ENCODE measurements around the gene GPR132. TPM values are rescaled to one million over a fixed set of nuclear protein-coding genes. Genes with fewer than 3 reads are reported as not detected.
A peak's percentile ranks its signal among the peaks of the same experiment; 100 is the strongest.
"Not testable (repeated sequence)": the region's sequence is repeated elsewhere in the genome, so short reads cannot be mapped to it uniquely, and the experiment has no call there.

The GPR132 gene
- total and polyA plus RNA-seq, 12 donors: 0.19 to 4.1 (median 0.82) TPM

DNA sequence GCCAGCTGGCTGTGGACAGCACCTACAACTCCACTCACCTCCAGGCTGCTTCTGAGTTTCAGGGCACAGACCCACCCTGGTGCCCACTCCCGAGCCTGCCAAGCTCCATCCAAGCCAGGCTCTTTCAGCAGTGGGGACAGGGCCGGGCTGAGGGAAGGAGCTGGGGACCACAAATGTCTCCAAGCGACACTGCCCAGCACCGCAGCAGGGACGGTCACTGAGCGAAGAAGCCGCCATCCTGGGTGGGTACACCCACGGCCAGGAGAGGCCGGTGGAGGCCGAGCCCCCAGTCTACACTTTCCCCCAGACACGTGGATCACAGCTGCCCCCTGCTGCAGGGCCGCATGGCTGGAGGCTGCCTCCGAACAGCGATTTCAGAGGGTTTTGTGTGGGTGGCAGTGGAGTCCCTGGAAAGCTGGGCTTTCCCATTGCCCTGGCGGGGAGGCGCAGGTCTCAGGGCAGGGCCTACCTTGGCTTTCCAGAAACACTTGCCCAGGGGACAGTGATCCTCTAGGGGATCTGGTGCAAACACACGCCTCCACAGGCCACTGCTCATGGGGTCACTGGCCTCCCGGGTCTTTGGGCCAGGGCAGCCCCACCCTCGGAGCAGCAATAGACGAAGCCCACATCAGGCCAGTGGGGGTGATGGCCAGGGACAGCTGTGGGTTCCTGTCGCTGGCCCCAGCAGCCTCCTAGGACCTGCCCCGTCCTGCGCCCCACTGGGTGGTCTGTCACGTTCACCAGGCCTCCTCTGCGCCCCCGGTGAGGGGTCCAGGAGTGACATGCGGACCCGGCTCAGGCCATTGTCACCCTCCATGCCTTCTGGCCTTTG is 1.2 kb upstream of the GPR132 start:
- H3K27ac ChIP-seq: peak overlapping the region in 4 of 10 donors; percentile 50 to 96 (median 68)
- H3K4me3 ChIP-seq: peak overlapping the region in 1 of 10 donors; percentile 60
- WGBS, 2 donors: 90 to 92% methylated on average over 28 of the region's 28 CpGs
- peaks cover 0 to 18% (median 0%) of the 10 kb centered on the region in 7 donors for H3K27me3 ChIP-seq
- no peaks in the 10 kb centered on the region for H3K36me3 ChIP-seq
- DNase-seq: peak in 1 of 2 donors; percentile 4
- TF ChIP-seq CTCF (IDR thresholded peaks at IDR 0.05): no peak
- peak in 1 of 8 donors; percentile 29 for ATAC-seq
- intact Hi-C loops (cut with DNase I): no loop called here
- no peaks in the 10 kb centered on the region for H3K9me3 ChIP-seq
- H3K4me1 ChIP-seq: peaks cover 5 to 92% (median 19%) of the 10 kb centered on the region in 9 donors

GRCh38 chr14:105064721-105065143 is 498 bp downstream of the GPR132 start:
- intact Hi-C loops (cut with DNase I): no loop called here
- 60 to 62% methylated on average over 12 of the region's 12 CpGs for WGBS, 2 donors
- Histone ChIP-seq H3K36me3 (no peaks in the 10 kb centered on the region), H3K4me1 (peaks cover 16 to 92% (median 36%) of the 10 kb centered on the region in 9 donors), H3K9me3 (no peaks in the 10 kb centered on the region), H3K27ac (peak overlapping the region in 8 of 10 donors; percentile 49 to 96 (median 61)), H3K27me3 (peaks cover 0 to 6% (median 0%) of the 10 kb centered on the region in 7 donors), H3K4me3 (peak overlapping the region in 6 of 10 donors; percentile 23 to 60 (median 32))
- DNase-seq (peak in 1 of 2 donors; percentile 13), ATAC-seq (peak in 1 of 8 donors; percentile 15)
- TF ChIP-seq CTCF (IDR thresholded peaks at IDR 0.05): no peak

GRCh38 chr14:105064001-105064400 is 1.2 kb downstream of the GPR132 start:
- no peaks in the 10 kb centered on the region for H3K36me3 ChIP-seq
- peak overlapping the region in 2 of 10 donors; percentile 6 to 96 for H3K27ac ChIP-seq
- H3K9me3 ChIP-seq: no peaks in the 10 kb centered on the region
- DNase-seq (no peak), ATAC-seq (no peak)
- WGBS, 2 donors: 86 to 89% methylated on average over 10 of the region's 10 CpGs
- H3K4me1 ChIP-seq: peaks cover 16 to 92% (median 44%) of the 10 kb centered on the region in 9 donors
- intact Hi-C loops (cut with DNase I): no loop called here
- peaks cover 0 to 4% (median 0%) of the 10 kb centered on the region in 7 donors for H3K27me3 ChIP-seq
- peak overlapping the region in 2 of 10 donors; percentile 33 to 60 for H3K4me3 ChIP-seq
- TF ChIP-seq CTCF (IDR thresholded peaks at IDR 0.05): no peak

- H3K9me3 ChIP-seq; H3K36me3 ChIP-seq; intact Hi-C loops (cut with DNase I); H3K27me3 ChIP-seq; ATAC-seq: not testable (repeated sequence)
- WGBS, 2 donors: 82 to 91% methylated on average over 10 of the region's 10 CpGs
- Histone ChIP-seq H3K4me1 (peaks cover 16 to 92% (median 48%) of the 10 kb centered on the region in 9 donors), H3K27ac (peak overlapping the region in 9 of 10 donors; percentile 0 to 96 (median 50)), H3K4me3 (peak overlapping the region in 1 of 10 donors; percentile 60)
- DNase-seq: peak in 1 of 2 donors; percentile 8
Observed at GRCh38 chr14:105063506-105063905, 1.7 kb downstream of the GPR132 start.

All from heart right ventricle (tissue), 16 donors.